H1 (cell line): ENCODE data around the gene TPP2. TPM values are rescaled to one million over a fixed set of nuclear protein-coding genes. Genes with fewer than 3 reads are reported as not detected.

Source experiments
- CTCF ChIA-PET: fragments of 300-600 bp; sonication (Branson Sonifier 250); formaldehyde crosslinking; loops from one replicate; lab custom pipeline; 2021; ENCODE audit not compliant: partially characterized antibody; lab: Charles Lee
- POLR2A ChIA-PET: fragments of 300-600 bp; sonication (Branson Sonifier 250); formaldehyde crosslinking; loops from one replicate; lab custom pipeline; 2021; ENCODE audit warnings: inconsistent platforms; ENCODE audit not compliant: partially characterized antibody; lab: Charles Lee
- DNase-seq, 2 experiments: peaks; one replicate each; pipeline versions ENCODE4 v3.0.0 to v3.0.0-alpha.2; 2010 to 2022; ENCODE audit warnings: low spot score in 2 of 2, low read depth in 1 of 2, mixed read lengths in 1 of 2
- FAIRE-seq: peaks from 2 replicates; lab custom pipeline; 2011; peaks lifted over from hg19 to GRCh38; lab: Jason Lieb, UNC
- H2AFZ ChIP-seq: 2 replicates; pipeline ENCODE4 v1.8.1; 2012; ENCODE audit warnings: low read length, inconsistent platforms
- H2AK5ac ChIP-seq: 2 replicates; pipeline ENCODE4 v1.6.1; 2013; ENCODE audit warnings: low read depth, low read length
- H2BK120ac ChIP-seq: replicated peaks from 2 replicates; pipeline ENCODE3; 2013; ENCODE audit warnings: low read depth, low read length, inconsistent platforms
- H2BK12ac ChIP-seq: 2 replicates; pipeline ENCODE4 v1.6.1; 2013; ENCODE audit warnings: low read depth, low read length
- H2BK15ac ChIP-seq: 2 replicates; pipeline ENCODE4 v1.6.1; 2013; ENCODE audit warnings: low read length
- H2BK20ac ChIP-seq: 2 replicates; pipeline ENCODE4 v1.6.1; 2013; ENCODE audit warnings: low read length
- H2BK5ac ChIP-seq: 2 replicates; pipeline ENCODE4 v1.6.1; 2013; ENCODE audit warnings: low read depth, low read length
- H3K14ac ChIP-seq: 2 replicates; pipeline ENCODE4 v1.6.1; 2013; ENCODE audit warnings: inconsistent platforms; ENCODE audit not compliant: insufficient read length
- H3K18ac ChIP-seq: 2 replicates; pipeline ENCODE4 v1.6.1; 2013; ENCODE audit warnings: low read length; ENCODE audit errors: extremely low read depth
- H3K23ac ChIP-seq: 2 replicates; pipeline ENCODE4 v1.6.1; 2013; ENCODE audit warnings: inconsistent platforms; ENCODE audit not compliant: insufficient read length
- H3K23me2 ChIP-seq: 2 replicates; pipeline ENCODE4 v1.6.1; 2013; ENCODE audit warnings: low read depth, low read length
- H3K27ac ChIP-seq: 2 replicates; pipeline ENCODE4 v1.6.1; 2011; ENCODE audit warnings: low read depth, low read length, inconsistent platforms
- H3K27me3 ChIP-seq, 4 experiments: replicated peaks in 1 of 4; 1 replicate in 1 of 4; 2 replicates in 3 of 4; pipeline versions ENCODE4 v1.6.1 to v1.8.1; 2011 to 2013; ENCODE audit warnings: low read length in 3 of 4, mild to moderate bottlenecking in 3 of 4, inconsistent platforms in 2 of 4, mixed read lengths in 2 of 4, moderate library complexity in 1 of 4; ENCODE audit not compliant: control insufficient read depth in 3 of 4, insufficient read depth in 3 of 4; ENCODE audit errors: extremely low read depth in 1 of 4
- H3K36me3 ChIP-seq, 4 experiments: 2 replicates each; pipeline versions ENCODE4 v1.6.1 to v1.8.1; 2011 to 2013; ENCODE audit warnings: mild to moderate bottlenecking in 4 of 4, low read length in 3 of 4, moderate library complexity in 2 of 4, control low read depth in 1 of 4, inconsistent platforms in 1 of 4; ENCODE audit not compliant: insufficient read depth in 4 of 4, control insufficient read depth in 2 of 4
- H3K4ac ChIP-seq: replicated peaks from 2 replicates; pipeline ENCODE3; 2013; ENCODE audit warnings: low read length, low read depth, mixed read lengths, inconsistent platforms; ENCODE audit not compliant: insufficient read length
- H3K4me1 ChIP-seq, 4 experiments: replicated peaks in 1 of 4; 1 replicate in 1 of 4; 2 replicates in 3 of 4; pipeline versions ENCODE4 v1.6.1 to v1.8.1; 2011 to 2013; ENCODE audit warnings: low read length in 3 of 4, inconsistent platforms in 2 of 4, mixed read lengths in 1 of 4; ENCODE audit not compliant: insufficient read depth in 4 of 4, control insufficient read depth in 3 of 4
- H3K4me2 ChIP-seq, 2 experiments: 2 replicates each; pipeline versions ENCODE4 v1.6.1 to v1.8.1; 2011 to 2013; ENCODE audit warnings: low read depth in 2 of 2, low read length in 2 of 2, control low read depth in 1 of 2, inconsistent platforms in 1 of 2, mild to moderate bottlenecking in 1 of 2; ENCODE audit not compliant: insufficient read depth in 1 of 2
- H3K4me3 ChIP-seq, 4 experiments: fragments of 200-600, 300-600 bp in 1 of 4; sonication (generic), shearing (Covaris generic), sonication (Bioruptor Twin) in 1 of 4; 2 replicates each; pipeline versions ENCODE4 v1.5.1 to v1.8.1; 2011 to 2016; ENCODE audit warnings: low read length in 4 of 4, low read depth in 3 of 4, control low read depth in 2 of 4, inconsistent platforms in 2 of 4, mild to moderate bottlenecking in 2 of 4, mixed read lengths in 1 of 4, moderate library complexity in 1 of 4; ENCODE audit not compliant: insufficient read depth in 2 of 4; ENCODE audit errors: extremely low read depth in 1 of 4
- H3K56ac ChIP-seq: replicated peaks from 2 replicates; pipeline ENCODE3; 2013; ENCODE audit warnings: low read depth, mild to moderate bottlenecking, mixed read lengths, low read length, inconsistent platforms; ENCODE audit not compliant: insufficient read length
- H3K79me1 ChIP-seq: 2 replicates; pipeline ENCODE4 v1.6.1; 2013; ENCODE audit warnings: low read depth, low read length, control low read depth
- H3K79me2 ChIP-seq, 2 experiments: 2 replicates each; pipeline versions ENCODE4 v1.6.1 to v1.8.1; 2012 to 2013; ENCODE audit warnings: low read length in 2 of 2, mild to moderate bottlenecking in 2 of 2, inconsistent platforms in 1 of 2; ENCODE audit not compliant: insufficient read depth in 2 of 2, control insufficient read depth in 1 of 2
- H3K9ac ChIP-seq, 4 experiments: replicated peaks in 1 of 4; 1 replicate in 1 of 4; 2 replicates in 3 of 4; pipeline versions ENCODE4 v1.6.1 to v1.8.1; 2011 to 2013; ENCODE audit warnings: low read depth in 3 of 4, low read length in 3 of 4, control low read depth in 2 of 4, mild to moderate bottlenecking in 2 of 4, moderate library complexity in 2 of 4, inconsistent platforms in 1 of 4; ENCODE audit errors: extremely low read depth in 1 of 4
- H3K9me3 ChIP-seq, 2 experiments: 2 replicates each; pipeline versions ENCODE4 v1.6.1 to v1.8.1; 2012 to 2013; ENCODE audit warnings: mild to moderate bottlenecking in 2 of 2, moderate library complexity in 2 of 2, control low read depth in 1 of 2, inconsistent platforms in 1 of 2, low read depth in 1 of 2, low read length in 1 of 2, mixed read lengths in 1 of 2; ENCODE audit not compliant: insufficient read depth in 2 of 2
- H4K20me1 ChIP-seq, 2 experiments: replicated peaks in 1 of 2; 2 replicates each; pipeline versions ENCODE3 to v1.8.1; 2011 to 2013; ENCODE audit warnings: inconsistent platforms in 2 of 2, low read length in 2 of 2, mild to moderate bottlenecking in 1 of 2; ENCODE audit not compliant: insufficient read depth in 2 of 2, control insufficient read depth in 1 of 2
- H4K5ac ChIP-seq: 2 replicates; pipeline ENCODE4 v1.6.1; 2013; ENCODE audit warnings: low read length, low read depth, mixed read lengths, inconsistent platforms; ENCODE audit not compliant: insufficient read length
- H4K8ac ChIP-seq: 2 replicates; pipeline ENCODE4 v1.8.0; 2013; ENCODE audit warnings: mild to moderate bottlenecking, moderate library complexity, low read length, inconsistent platforms; ENCODE audit not compliant: insufficient read depth; ENCODE audit errors: extremely low read depth
- H4K91ac ChIP-seq: replicated peaks from 2 replicates; pipeline ENCODE3; 2013; ENCODE audit warnings: low read length, mixed read lengths, inconsistent platforms; ENCODE audit not compliant: insufficient read length
- HDAC2 ChIP-seq, 2 experiments: fragments of 300-600 bp in 1 of 2; sonication (generic) in 1 of 2; IDR thresholded peaks; 2 replicates each; pipeline ENCODE4 v1.6.1; 2011 to 2012; ENCODE audit warnings: low read depth in 2 of 2, low read length in 2 of 2, mild to moderate bottlenecking in 2 of 2, moderate library complexity in 2 of 2, borderline replicate concordance in 1 of 2, inconsistent platforms in 1 of 2
- SUZ12 ChIP-seq: fragments of 200-600 bp; sonication (generic); IDR thresholded peaks from 2 replicates; pipeline ENCODE4 v1.6.1; 2012; ENCODE audit warnings: mild to moderate bottlenecking, inconsistent platforms, low read length, moderate library complexity, mixed read lengths
- WGBS, 2 experiments: shearing (Covaris generic) in 1 of 2; methylation state at CpG; one replicate each; pipeline versions ENCODE4 v1.1.6 to v1.1.7; 2013 to 2015; ENCODE audit warnings: low lambda C conversion rate in 2 of 2, mixed read lengths in 2 of 2, inconsistent platforms in 1 of 2, low coverage in 1 of 2, missing lambda C conversion rate in 1 of 2; ENCODE audit not compliant: insufficient replicate concordance in 2 of 2, insufficient coverage in 1 of 2, insufficient read length in 1 of 2; ENCODE audit errors: extremely low coverage in 1 of 2, missing lambda C conversion rate in 1 of 2; 5-methylcytosine and 5-hydroxymethylcytosine counted together
- polyA plus RNA-seq, 7 experiments: library from polyadenylated mRNA; depleted of rRNA in 3 of 7; stranded (reverse) in 5 of 7; unstranded in 2 of 7; fragments of >200 nt in 5 of 7; fragments of 200-250 nt in 2 of 7; gene quantifications; 1 replicate in 5 of 7; 2 replicates in 1 of 7; 4 replicates in 1 of 7; pipeline versions ENCODE4 v1.2.1 to v1.2.3, GENCODE V29; 2011 to 2013; ENCODE audit warnings: missing spikeins in 2 of 7, mixed read lengths in 2 of 7
- total RNA-seq: library from RNA; stranded (reverse); fragmentation: NEBNext Ultra II Directional; extraction: Animal tissue kit (Norgen Biotek cat#: 25700); gene quantifications from 2 replicates; pipeline ENCODE4 v1.2.1, GENCODE V29; 2021
- TF ChIP-seq, protein P1 (sequence below): IDR thresholded peaks from 2 replicates; pipeline ENCODE4 v1.6.1; 2011; ENCODE audit warnings: low read length, improper control_type of control experiment

Gene TPP2
- total and polyA plus RNA-seq, 2 of the 8 experiments (the other 6 are each of a cell fraction or from before 2014, with no cell fraction given) = 15.9 to 85.7 TPM

DNA sequence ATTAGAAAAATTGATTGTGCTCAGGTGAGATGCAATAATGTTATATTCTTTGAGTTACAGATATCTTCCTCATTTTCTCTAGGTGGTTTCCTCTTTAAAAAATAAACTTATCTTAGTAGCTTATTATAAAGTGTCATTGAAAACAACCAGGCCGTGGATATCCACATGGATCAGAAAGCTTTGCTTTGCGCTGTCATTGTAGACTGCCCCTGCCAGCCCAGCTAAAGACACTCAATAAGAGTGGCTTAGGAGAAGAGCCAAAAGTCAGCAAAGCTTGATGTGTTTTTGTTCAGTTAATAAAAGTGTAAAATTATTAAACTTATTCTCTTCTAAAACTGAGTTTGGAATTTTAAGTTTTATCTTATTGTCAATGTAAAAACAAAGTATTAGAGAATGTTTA, 34.4 kb downstream of the TPP2 start:
- H3K4me2 ChIP-seq = no peak overlapping the region
- H3K56ac ChIP-seq = no peak overlapping the region
- no peaks in the 10 kb centered on the region for H3K23me2 ChIP-seq
- H2BK12ac ChIP-seq = no peak overlapping the region
- CTCF ChIA-PET = interaction anchor here (1.4 kb wide), 1 partner anchor 11 kb away, joined by 3 read pairs; no protein-coding TSS in a partner anchor
- no peak overlapping the region for H3K9ac ChIP-seq
- no peaks in the 10 kb centered on the region for H3K79me1 ChIP-seq
- no peak overlapping the region for H3K27ac ChIP-seq
- no peak overlapping the region for H2BK15ac ChIP-seq
- no peak for DNase-seq
- no peak overlapping the region for H2AFZ ChIP-seq
- H3K9me3 ChIP-seq = no peaks in the 10 kb centered on the region
- no peak overlapping the region for H3K23ac ChIP-seq
- no peak overlapping the region for H2BK120ac ChIP-seq
- no peak for FAIRE-seq
- peaks cover 2 to 3% of the 10 kb centered on the region in 2 experiments for H4K20me1 ChIP-seq
- POLR2A ChIA-PET = interaction anchor here (1.9 kb wide), 1 partner anchor 10 kb away, joined by 10 read pairs; no protein-coding TSS in a partner anchor
- no peak overlapping the region for H4K8ac ChIP-seq
- H2AK5ac ChIP-seq = no peak overlapping the region
- H3K18ac ChIP-seq = no peak overlapping the region
- WGBS, 2 experiments = 97% methylated on average over 2 of the region's 2 CpGs; no CpG with 5 or more reads in 1 of the 2 experiments
- H3K27me3 ChIP-seq = no peaks in the 10 kb centered on the region
- H3K4me1 ChIP-seq = no peaks in the 10 kb centered on the region
- H3K4me3 ChIP-seq = no peak overlapping the region
- peaks cover 12 to 79% (median 54%) of the 10 kb centered on the region in 4 experiments for H3K36me3 ChIP-seq
- no peak overlapping the region for H2BK5ac ChIP-seq
- H3K79me2 ChIP-seq = no peaks in the 10 kb centered on the region
- no peak overlapping the region for H3K14ac ChIP-seq
- H2BK20ac ChIP-seq = no peak overlapping the region
- H4K91ac ChIP-seq = no peak overlapping the region
- H4K5ac ChIP-seq = no peak overlapping the region
- H3K4ac ChIP-seq = no peak overlapping the region
- TF ChIP-seq SUZ12 (no peak), HDAC2 (IDR thresholded peaks at IDR 0.05; ENCODE audit: borderline replicate concordance in 1 of 2, low read depth in 2 of 2, low read length in 2 of 2) (no peak)
- TF ChIP-seq, protein P1, sequence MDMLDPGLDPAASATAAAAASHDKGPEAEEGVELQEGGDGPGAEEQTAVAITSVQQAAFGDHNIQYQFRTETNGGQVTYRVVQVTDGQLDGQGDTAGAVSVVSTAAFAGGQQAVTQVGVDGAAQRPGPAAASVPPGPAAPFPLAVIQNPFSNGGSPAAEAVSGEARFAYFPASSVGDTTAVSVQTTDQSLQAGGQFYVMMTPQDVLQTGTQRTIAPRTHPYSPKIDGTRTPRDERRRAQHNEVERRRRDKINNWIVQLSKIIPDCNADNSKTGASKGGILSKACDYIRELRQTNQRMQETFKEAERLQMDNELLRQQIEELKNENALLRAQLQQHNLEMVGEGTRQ = no peak
